ENCODE results near the gene CROCC2. TPM values are rescaled to one million over a fixed set of nuclear protein-coding genes. Genes with fewer than 3 reads are reported as not detected.

Gene CROCC2
- total and polyA plus RNA-seq, 8 donors = 0.03 to 4.9 TPM; not detected in 6

- peak overlapping the region in 4 of 5 donors; percentile 55 to 84 (median 62) for H3K27ac ChIP-seq
- H3K9me3 ChIP-seq = peaks cover 0 to 3% (median 1%) of the 10 kb centered on the region in 4 donors
- TF ChIP-seq CTCF (IDR thresholded peaks at IDR 0.05) = no peak
- DNase-seq = no peak
- H3K4me3 ChIP-seq = peak overlapping the region; percentile 29 to 44 (median 31)
- intact Hi-C loops (cut with DNase I; ENCODE audit: low total_unique reads) = no loop called here
- H3K4me1 ChIP-seq = peaks cover 16 to 24% (median 21%) of the 10 kb centered on the region in 4 donors
- H3K27me3 ChIP-seq = no peaks in the 10 kb centered on the region
- no peaks in the 10 kb centered on the region for H3K36me3 ChIP-seq
- 65 to 86% (median 72%) methylated on average over 4 to 12 of the region's 12 CpGs for WGBS, 5 donors
Observed at GRCh38 chr2:241010531-241011295, 104.6 kb downstream of the CROCC2 start.

GRCh38 chr2:241011296-241011600 lies 105.1 kb downstream of the CROCC2 start:
- H3K27ac ChIP-seq = no peak overlapping the region
- TF ChIP-seq POLR2AphosphoS5 (IDR thresholded peaks at IDR 0.05) (no peak), CTCF (IDR thresholded peaks at IDR 0.05) (no peak), EP300 (IDR thresholded peaks at IDR 0.05) (no peak), POLR2A (IDR thresholded peaks at IDR 0.05) (no peak)
- H3K4me1 ChIP-seq = peaks cover 16 to 24% (median 21%) of the 10 kb centered on the region in 4 donors
- H3K9me3 ChIP-seq = no peaks in the 10 kb centered on the region
- peak in 1 of 2 donors; percentile 11 for DNase-seq
- no peaks in the 10 kb centered on the region for H3K27me3 ChIP-seq
- 74 to 91% (median 83%) methylated on average over 8 to 9 of the region's 9 CpGs for WGBS, 5 donors
- no peak overlapping the region for H3K4me3 ChIP-seq
- intact Hi-C loops (cut with DNase I; ENCODE audit: low total_unique reads) = no loop called here
- no peaks in the 10 kb centered on the region for H3K36me3 ChIP-seq

- Histone ChIP-seq H3K36me3 (no peaks in the 10 kb centered on the region), H3K4me3 (no peak overlapping the region), H3K4me1 (peaks cover 16 to 24% (median 21%) of the 10 kb centered on the region in 4 donors), H3K9me3 (no peaks in the 10 kb centered on the region), H3K27me3 (no peaks in the 10 kb centered on the region), H3K27ac (no peak overlapping the region)
- peak in 1 of 2 donors; percentile 15 for DNase-seq
- TF ChIP-seq CTCF (IDR thresholded peaks at IDR 0.05) = no peak
- no peak for TF ChIP-seq EP300 (IDR thresholded peaks at IDR 0.05)
- TF ChIP-seq POLR2A (IDR thresholded peaks at IDR 0.05) = no peak
- no peak for TF ChIP-seq POLR2AphosphoS5 (IDR thresholded peaks at IDR 0.05)
- intact Hi-C loops (cut with DNase I; ENCODE audit: low total_unique reads) = no loop called here
- 65 to 81% (median 75%) methylated on average over 16 to 29 of the region's 29 CpGs for WGBS, 5 donors
Observed at GRCh38 chr2:241011751-241012510, 105.8 kb downstream of the CROCC2 start.

- no peak for TF ChIP-seq CTCF (IDR thresholded peaks at IDR 0.05)
- TF ChIP-seq POLR2A (IDR thresholded peaks at IDR 0.05) = no peak
- no peak for TF ChIP-seq EP300 (IDR thresholded peaks at IDR 0.05)
- TF ChIP-seq POLR2AphosphoS5 (IDR thresholded peaks at IDR 0.05) = no peak
- Histone ChIP-seq H3K27ac (no peak overlapping the region), H3K4me1 (peaks cover 15 to 17% (median 17%) of the 10 kb centered on the region in 4 donors), H3K9me3 (no peaks in the 10 kb centered on the region), H3K27me3 (no peaks in the 10 kb centered on the region), H3K36me3 (peaks cover 0 to 14% (median 0%) of the 10 kb centered on the region in 4 donors), H3K4me3 (no peak overlapping the region)
- intact Hi-C loops (cut with DNase I; ENCODE audit: low total_unique reads) = no loop called here
- DNase-seq = peak in 1 of 2 donors; percentile 17
- 88 to 100% (median 95%) methylated on average over 6 of the region's 6 CpGs for WGBS, 5 donors
Observed at GRCh38 chr2:241014224-241014623, 108.1 kb downstream of the CROCC2 start.
